ENCODE data around the gene NRG3.

GRCh38 chr10:82888809-82889455 is 1013.9 kb downstream of the NRG3 start:
- TF ChIP-seq, protein P1, sequence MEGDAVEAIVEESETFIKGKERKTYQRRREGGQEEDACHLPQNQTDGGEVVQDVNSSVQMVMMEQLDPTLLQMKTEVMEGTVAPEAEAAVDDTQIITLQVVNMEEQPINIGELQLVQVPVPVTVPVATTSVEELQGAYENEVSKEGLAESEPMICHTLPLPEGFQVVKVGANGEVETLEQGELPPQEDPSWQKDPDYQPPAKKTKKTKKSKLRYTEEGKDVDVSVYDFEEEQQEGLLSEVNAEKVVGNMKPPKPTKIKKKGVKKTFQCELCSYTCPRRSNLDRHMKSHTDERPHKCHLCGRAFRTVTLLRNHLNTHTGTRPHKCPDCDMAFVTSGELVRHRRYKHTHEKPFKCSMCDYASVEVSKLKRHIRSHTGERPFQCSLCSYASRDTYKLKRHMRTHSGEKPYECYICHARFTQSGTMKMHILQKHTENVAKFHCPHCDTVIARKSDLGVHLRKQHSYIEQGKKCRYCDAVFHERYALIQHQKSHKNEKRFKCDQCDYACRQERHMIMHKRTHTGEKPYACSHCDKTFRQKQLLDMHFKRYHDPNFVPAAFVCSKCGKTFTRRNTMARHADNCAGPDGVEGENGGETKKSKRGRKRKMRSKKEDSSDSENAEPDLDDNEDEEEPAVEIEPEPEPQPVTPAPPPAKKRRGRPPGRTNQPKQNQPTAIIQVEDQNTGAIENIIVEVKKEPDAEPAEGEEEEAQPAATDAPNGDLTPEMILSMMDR (tag by site-specific recombination; IDR thresholded peaks at IDR 0.05): no peak
- TF ChIP-seq ZNF223 (tag by site-specific recombination; IDR thresholded peaks at IDR 0.05) (no peak), ZNF501 (tag by site-specific recombination; IDR thresholded peaks at IDR 0.05) (no peak), ZNF184 (tag by site-specific recombination; IDR thresholded peaks at IDR 0.05) (no peak), SALL2 (tag by site-specific recombination; IDR thresholded peaks at IDR 0.05; ENCODE audit: borderline replicate concordance) (no peak), MEIS1 (CRISPR knock-in tag; IDR thresholded peaks at IDR 0.05; ENCODE audit: borderline replicate concordance) (no peak), TCF7L2 (IDR thresholded peaks at IDR 0.05; ENCODE audit: borderline replicate concordance, low read depth, low read length) (no peak), ZNF629 (tag by site-specific recombination; IDR thresholded peaks at IDR 0.05) (no peak), ZNF571 (tag by site-specific recombination; IDR thresholded peaks at IDR 0.05) (no peak), ZNF701 (tag by site-specific recombination; IDR thresholded peaks at IDR 0.05) (no peak), ZNF24 (tag by site-specific recombination; IDR thresholded peaks at IDR 0.05) (no peak), ZBTB11 (tag by site-specific recombination; conservative IDR thresholded peaks at IDR 0.05; ENCODE audit: low read depth) (no peak), ZFHX2 (tag by site-specific recombination; conservative IDR thresholded peaks at IDR 0.05) (no peak)
- TF ChIP-seq, protein P2, sequence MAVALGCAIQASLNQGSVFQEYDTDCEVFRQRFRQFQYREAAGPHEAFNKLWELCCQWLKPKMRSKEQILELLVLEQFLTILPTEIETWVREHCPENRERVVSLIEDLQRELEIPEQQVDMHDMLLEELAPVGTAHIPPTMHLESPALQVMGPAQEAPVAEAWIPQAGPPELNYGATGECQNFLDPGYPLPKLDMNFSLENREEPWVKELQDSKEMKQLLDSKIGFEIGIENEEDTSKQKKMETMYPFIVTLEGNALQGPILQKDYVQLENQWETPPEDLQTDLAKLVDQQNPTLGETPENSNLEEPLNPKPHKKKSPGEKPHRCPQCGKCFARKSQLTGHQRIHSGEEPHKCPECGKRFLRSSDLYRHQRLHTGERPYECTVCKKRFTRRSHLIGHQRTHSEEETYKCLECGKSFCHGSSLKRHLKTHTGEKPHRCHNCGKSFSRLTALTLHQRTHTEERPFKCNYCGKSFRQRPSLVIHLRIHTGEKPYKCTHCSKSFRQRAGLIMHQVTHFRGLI (tag by site-specific recombination; IDR thresholded peaks at IDR 0.05): no peak

Data from HEK293 (cell line).